WTC11 (cell line): ENCODE data around the gene IL23R.

Experiments used
- RELA ChIP-seq: sonication (generic); formaldehyde crosslinking; IDR thresholded peaks from 2 replicates; pipeline ENCODE4 v1.8.1; 2022; ENCODE audit warnings: missing genetic modification reagents, mild to moderate bottlenecking, borderline replicate concordance
- TF ChIP-seq, protein P1 (sequence below): sonication (generic); formaldehyde crosslinking; conservative IDR thresholded peaks from 2 replicates; pipeline ENCODE4 v1.8.1; 2022; ENCODE audit warnings: mild to moderate bottlenecking, missing genetic modification reagents

- no peak for TF ChIP-seq RELA
- TF ChIP-seq, protein P1, sequence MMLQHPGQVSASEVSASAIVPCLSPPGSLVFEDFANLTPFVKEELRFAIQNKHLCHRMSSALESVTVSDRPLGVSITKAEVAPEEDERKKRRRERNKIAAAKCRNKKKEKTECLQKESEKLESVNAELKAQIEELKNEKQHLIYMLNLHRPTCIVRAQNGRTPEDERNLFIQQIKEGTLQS (CRISPR knock-in tag) = no peak
Measured at GRCh38 chr1:67201891-67202290, 35.6 kb downstream of the IL23R start.
